Measurements from ENCODE around the gene PTDSS2.
"Not testable (repeated sequence)": the region's sequence is repeated elsewhere in the genome, so short reads cannot be mapped to it uniquely, and the experiment has no call there.

PTDSS2 gene

DNA sequence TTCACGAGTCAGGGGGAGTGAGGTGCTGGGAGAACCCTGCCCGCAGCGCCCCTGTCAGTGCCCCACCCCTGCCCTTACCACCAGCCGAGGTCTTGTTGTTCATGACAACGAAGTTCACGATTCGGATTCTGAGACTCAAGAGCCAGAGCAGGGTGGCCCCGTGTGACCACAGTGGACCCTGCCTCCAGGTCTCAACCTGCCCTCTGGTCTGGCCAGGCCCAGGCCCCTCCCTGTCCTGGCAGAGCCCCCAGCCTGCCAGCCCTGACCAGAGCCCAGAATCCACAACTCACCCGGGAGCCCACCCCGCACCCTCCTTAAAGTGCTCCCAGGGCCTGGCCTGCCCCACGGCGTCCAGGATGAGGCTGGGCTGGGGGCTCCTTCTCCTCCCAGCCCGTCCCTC lies 18.2 kb upstream of the PTDSS2 start:
- no peak for DNase-seq (ENCODE audit: low read depth)

DNA sequence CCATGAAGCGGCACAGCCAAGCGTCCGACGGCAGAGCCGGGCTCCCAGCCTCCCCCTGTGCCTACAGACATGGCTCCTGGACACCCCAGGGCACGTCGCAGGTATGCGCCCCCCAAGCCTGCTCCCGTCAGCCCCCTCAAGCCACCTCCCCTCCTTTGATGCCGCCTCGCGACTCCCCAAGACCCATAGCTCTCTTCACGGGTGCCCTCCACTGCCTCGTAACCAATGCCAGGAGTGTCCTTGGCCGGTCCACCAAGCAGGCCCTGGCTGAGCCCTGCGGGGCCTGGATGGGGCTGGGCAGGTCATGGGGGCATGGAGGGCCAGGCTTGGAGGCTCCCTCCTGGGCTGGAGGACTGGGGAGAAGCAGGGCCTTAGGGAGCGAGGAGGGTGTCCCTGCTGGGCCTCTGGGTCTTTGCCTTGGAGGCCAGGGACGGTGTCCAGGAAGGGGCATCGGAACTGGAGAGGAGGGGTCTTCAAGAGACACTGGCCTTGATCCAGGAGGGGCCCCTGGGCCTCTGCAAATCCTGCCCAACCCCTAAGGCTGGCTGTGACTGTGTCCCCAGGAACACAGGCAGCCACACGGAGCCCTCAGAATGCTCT lies 17.5 kb upstream of the PTDSS2 start:
- DNase-seq (ENCODE audit: low read depth) = no peak

DNA sequence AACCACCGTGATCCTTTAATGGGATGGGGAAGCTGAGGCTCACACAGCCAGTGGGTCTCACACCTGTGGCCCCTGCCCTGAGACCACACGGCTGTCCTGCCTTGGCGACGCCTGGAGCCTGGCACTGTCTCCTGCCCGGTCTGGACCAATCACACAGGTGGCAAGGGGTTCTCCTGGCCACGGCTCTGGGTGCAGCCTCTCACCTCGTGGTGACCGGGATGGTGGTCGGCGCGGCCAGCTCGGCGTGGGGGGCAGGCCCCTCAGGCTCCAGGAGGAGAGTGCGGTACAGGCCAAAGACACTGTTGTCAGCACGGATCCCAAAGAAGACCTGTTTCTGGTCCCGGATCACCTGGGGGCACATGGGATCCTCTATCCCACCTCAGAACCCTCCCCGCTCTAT lies 17.0 kb upstream of the PTDSS2 start:
- DNase-seq (ENCODE audit: low read depth) = no peak

DNA sequence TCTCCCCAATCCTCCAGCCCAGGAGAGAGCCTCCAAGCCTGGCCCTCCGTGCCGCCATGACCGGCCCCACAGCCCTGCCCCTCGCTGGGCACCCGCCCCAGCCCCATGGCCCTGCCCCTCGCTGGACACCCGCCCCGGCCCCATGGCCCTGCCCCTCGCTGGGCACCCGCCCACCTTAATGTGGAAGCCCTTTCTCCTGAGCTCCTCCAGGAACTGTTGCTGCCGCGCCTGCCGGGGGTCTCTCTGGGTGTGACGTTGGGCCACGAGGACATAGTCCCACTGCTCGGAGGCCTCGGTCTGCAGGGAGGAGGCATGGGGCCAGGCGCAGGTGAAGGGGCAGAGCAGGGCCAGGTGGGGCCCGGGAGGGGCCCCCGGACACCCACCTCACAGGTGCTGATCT lies 16.4 kb upstream of the PTDSS2 start:
- DNase-seq (ENCODE audit: low read depth) = no peak

DNA sequence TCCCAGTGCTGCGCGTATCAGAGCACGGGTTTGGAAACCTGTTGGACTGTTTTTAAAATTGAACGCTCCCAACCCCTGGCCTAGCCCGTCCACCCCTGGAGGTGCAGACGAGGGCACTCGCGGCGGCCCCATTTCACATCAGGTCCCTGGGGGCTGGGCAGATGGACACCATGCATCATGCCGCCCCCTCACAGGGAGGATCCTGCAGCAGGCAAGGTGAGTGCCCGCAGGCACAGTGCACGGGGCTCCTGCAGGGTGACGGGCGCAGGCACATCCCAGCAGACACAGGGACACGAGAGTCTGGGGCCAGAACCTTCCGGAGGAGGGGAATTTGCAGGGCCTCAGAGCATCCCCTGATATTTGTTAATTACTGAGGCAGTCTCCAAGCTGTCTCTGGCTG lies 15.6 kb upstream of the PTDSS2 start:
- DNase-seq (ENCODE audit: low read depth) = no peak

DNA sequence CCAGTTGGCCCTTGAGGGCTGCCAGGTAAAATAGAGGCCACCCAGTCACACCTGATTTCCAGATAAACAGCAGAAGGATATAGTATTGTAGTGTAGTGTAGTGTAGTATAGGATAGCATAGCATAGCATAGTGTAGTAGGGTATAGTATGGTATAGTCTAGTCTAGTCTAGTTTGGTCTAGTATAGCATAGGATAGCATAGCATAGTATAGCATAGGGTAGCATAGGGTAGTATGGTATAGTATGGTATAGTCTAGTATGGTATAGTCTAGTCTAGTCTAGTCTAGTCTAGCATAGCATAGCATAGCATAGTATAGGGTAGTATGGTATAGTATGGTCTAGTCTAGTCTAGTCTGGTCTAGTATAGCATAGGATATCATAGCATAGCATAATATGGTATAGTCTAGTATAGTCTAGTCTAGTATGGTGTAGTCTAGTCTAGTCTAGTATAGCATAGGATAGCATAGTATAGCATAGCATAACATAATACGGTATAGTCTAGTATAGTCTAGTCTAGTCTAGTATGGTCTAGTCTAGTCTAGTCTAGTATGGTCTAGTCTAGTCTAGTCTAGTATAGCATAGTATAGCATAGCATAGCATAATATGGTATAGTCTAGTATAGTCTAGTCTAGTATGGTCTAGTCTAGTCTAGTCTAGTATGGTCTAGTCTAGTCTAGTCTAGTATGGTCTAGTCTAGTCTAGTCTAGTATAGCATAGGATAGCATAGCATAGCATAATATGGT lies 14.9 kb upstream of the PTDSS2 start:
- not testable (repeated sequence) for DNase-seq (ENCODE audit: low read depth)

DNA sequence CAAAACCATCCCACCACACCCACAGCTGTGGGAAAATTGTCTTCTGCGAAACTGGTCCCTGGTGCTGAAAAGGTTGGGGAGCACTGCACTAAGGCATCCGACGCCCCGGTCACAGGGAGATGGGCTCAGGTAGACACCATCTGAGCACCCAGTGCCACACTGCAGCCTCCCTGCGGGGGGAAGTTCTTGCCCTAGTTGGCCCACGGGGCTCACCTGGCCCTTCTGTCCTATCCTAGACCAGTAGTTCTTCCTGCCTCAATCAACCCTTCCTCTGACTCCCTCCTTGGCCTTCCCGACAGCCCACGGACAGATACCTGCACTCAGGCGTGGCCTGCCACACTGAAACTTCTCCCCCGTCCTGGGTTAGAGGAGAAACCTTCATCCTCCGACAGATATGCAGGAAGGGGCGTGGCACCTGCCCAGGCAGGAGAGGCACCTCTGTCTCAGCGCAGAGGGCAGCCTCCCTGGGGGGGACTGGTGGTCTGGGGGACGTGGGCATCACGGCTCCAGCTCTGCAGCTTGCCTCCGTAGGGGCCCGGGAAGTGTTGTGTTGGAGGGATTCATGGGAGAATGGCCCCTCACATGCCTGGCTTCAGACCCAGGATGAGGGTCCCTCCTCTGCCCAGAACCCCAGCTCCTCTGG lies 12.7 kb upstream of the PTDSS2 start:
- no peak for DNase-seq (ENCODE audit: low read depth)

DNA sequence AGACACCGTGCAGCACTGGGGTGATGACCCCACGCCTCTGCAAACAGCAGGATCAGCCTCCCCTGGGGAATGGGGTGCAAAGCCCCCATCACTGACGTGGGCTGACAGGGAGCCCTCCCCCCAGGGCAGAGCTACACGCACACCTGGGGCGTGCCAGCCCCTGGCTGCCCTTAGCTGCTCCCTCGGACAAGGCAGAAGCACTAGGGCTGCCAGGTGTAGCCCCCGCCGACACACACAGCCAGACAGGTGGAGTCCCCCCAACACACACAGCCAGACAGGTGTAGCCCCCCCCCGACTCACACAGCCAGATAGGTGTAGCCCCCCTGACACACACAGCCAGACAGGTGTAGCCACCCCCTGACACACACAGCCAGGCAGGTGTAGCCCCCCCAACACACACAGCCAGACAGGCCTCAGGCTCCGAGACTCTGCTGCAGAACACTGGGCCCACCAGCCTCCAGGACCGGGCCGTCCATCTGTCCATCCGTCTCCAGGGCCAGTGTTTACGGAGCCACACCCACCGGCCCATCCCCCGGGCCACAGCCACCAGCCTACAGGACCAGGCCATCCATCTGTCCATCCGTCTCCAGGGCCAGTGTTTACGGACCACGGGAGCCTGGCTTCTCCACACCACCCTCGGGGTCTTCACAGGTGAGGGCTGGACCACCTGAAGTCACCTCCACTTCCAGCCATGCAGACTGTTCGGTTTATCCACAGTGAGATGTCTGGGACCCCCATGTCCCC lies 11.8 kb upstream of the PTDSS2 start:
- DNase-seq (ENCODE audit: low read depth) = no peak

DNA sequence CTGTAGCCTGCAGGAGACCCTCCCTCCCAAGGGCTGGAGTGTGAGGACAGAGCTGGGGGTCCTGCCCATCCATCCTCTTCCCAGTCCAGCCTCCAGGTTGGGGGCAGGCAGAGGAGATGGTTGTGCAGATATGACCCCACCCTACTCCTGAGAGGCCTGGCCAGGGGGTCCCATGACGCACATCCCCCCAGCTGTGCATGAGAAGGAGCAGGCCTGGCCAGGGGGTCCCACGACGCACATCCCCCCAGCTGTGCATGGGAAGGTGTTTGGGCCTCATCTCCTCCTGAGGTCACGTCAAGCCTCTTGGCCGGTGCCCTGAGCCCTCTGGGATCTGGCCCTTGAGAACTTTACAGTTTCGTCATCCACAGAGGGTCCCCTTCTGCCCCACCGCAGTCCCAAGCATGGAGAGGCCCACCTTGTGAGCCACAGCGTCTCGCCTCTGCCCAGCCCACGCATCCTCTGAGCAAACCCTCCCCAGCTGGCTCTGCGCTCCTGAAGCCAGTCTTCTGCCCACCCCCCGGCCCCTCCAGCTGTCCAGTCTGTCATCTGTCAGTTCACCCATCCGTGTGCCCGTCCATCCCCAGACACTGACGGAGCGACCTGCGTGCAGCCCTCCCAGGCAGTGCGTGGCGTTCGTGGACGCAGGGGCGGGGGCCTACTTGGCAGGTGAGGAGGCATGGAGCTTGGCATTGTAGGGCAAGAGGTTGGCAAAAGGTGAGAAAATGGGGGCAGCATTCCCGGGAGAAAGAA lies 10.6 kb upstream of the PTDSS2 start:
- DNase-seq (ENCODE audit: low read depth) = no peak

DNA sequence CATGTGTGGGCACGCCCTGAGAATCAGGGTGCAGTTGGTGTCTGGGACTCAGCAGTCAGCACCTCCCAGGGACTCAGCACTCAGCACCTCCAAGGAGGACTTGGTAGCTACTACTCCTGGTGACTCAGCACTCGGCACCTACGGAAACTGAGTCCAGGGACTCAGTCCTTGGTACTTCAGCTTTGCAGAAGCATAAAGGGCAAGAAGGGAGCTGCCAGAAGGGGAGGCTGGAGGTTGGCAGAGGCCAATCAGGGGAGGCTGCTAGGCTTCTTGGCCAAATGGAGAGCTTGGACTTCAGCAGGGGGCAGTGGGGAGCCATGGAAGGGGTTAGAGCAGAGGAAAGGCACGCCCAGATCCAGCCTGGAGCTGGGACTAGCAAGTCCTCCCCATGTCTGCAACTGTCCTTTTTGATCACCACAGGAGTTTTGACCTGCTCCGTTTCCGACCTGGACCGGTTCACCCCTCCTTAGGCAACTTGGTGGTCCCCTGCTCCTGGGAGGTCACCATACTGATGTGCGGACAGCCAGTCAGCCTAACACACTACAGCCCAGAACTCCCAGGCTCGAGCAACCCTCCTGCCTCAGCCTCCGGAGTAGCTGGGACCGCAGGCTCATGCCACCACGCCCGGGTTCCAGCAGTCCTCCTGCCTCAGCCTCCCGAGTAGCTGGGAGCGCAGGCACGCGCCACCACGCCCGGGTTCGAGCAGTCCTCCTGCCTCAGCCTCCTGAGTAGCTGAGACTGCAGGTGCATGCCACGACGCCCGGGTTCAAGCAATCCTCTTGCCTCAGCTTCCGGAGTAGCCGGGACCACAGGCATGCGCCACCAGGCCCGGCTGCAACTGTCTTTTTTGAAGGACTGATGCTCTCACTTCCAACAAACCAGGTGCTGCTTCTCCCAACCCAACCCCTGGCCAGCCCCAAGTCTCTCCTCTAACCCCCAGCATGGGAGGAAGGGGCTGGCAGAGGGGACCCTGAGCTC lies 9.7 kb upstream of the PTDSS2 start:
- DNase-seq (ENCODE audit: low read depth) = no peak

DNA sequence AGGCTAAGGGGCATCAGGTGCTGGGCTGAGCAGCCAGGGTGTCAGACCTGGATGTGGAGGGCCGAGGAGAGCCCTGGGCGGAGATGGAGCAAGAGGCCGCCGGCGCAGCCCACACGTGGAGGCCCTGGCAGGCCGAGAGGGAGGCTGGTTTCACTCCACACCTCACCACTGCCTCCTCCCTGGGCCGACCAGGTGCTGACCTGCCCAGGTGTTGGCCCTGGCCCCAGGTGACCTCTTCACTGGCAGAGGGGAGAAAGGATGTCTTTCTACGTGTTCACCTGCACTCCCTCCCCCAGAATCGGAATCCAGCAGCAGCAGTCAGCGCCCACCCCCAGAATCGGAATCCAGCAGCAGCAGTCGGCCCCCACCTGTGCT lies 9.0 kb upstream of the PTDSS2 start:
- no peak for DNase-seq (ENCODE audit: low read depth)

DNA sequence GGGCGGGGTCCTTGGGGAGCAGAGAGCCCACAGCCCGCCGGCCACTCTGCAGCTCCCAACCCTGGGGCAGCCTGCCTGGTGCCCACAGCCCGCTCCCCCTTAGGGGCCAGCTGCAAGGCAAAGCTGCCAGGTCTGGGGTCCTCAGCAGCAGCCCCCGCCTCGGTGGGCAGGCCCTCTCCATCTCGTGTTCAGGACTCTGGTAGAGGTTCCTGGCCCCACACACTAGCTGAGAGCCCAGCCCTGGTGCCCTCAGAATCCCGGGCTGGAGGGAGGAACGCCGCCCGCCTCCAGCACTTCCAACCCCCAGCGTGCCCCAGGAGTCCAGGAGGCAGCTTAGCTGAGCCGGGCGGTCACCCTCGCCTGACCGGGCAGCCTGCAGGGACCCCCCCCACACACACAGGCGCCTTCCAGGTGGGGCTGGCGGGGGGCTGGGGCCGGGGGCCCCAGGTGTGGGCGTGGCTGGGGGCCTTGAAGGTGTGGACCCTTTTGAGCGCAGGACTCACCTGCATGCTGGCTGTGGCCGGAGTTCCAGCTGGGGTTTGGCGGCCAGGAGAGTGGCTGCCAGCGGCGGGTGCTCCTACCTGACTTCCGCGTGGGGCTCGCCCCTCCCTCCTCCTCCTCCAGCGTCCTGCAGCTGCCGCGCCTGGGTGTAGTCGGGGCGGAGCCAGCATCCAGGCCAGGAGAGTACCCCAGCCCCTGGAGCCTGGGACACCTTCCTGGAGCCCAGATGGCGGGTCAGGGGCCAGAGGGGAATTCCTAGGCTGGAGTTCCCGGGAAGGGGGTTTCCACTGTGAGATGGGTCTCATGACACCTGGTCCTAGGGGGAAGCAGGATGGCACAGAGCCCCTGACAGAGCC lies 8.4 kb upstream of the PTDSS2 start, which contains the start of gene ANO9:
Gene ANO9, minus strand, starts transcription at position 594 of the 857 bp plus-strand sequence. Its CDS starts 85 bp downstream, at position 509.
- DNase-seq (ENCODE audit: low read depth) = no peak

DNA sequence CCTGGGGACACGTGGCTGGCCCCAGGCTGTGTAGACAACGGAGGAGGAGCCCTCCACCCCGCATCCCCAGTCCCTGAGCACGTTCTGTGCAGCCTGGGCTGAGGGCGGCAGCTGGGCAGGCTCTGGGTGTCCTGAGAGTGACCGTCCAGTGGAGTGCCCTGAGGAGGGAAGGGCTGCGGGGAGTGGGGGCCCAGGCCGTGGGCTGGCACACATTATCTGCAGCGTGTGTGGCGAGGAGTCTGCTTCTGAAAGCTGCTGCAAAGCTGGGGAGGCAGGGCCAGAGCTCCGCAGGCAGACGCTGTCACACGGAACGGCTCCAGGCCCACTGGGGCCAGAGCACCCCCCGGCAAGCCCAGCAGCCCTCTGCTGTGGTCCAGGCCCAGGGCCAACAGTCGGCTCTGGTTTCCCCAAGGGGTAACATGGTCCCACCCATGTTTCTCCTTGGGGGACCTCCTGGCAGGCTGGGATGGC lies 7.4 kb upstream of the PTDSS2 start:
- no peak for DNase-seq (ENCODE audit: low read depth)

DNA sequence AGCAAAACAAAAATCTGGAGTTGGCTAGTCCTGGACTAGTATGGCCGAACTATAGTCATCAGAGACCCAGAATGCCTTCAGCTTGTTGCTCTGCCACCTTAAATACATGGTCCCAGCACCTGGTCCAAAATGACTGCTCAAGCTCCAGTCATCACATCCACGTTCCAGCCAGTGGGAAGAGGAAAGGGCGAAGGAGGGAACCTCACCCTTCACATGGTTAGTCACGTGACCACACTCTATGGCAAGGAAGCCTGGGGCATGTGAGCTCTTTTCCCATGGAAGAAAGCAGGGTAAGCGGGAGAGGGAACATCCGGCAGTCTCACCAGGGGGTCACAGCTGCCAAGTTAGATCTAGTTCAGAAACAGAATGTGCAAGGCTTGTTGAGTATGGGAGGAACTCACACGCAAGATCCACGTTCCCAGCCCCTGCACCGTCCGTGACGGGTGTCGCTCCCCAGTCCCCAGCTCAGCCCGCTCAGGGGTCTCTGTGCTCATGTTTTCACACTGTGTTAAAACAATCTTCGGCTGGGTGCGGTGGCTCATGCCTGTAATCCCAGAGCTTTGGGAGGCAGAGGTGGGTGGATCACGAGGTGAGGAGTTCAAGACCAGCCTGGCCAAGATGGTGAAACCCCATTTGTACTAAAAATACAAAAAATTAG lies 6.4 kb upstream of the PTDSS2 start:
- no peak for DNase-seq (ENCODE audit: low read depth)

DNA sequence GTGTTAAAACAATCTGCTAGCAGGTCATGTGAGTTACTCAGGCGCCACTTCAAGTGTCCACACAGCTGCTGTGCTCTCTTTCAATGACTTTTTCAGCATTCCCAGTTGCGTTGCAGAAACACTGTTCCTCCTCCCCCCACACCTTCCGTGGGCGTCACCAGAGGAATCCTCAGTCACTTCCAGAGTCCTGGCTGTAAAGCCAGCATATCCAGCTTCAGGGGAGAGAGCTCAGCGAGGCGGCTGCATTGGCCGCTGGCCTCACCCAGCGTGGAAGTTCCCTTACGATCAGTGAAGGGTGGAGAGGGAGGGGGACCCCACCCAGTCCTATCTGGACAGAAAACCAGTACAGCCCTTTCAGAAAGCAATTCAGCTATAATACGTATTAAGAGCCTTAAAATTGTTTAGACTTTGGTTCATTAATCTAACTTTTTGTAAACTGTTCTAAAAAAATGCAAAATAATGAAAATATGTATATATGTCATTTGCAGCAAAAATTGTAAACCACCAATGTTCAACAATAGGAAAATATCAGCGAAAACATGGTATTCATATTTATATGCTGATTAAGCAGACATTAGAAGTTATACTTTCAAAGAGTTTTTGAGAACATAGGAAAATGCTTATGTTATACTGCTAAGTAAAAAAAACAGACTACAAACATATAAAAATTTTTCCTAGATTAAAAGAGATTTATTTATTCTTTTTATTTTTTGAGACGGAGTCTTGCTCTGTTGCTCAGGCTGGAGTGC lies 5.5 kb upstream of the PTDSS2 start:
- DNase-seq (ENCODE audit: low read depth) = no peak

DNA sequence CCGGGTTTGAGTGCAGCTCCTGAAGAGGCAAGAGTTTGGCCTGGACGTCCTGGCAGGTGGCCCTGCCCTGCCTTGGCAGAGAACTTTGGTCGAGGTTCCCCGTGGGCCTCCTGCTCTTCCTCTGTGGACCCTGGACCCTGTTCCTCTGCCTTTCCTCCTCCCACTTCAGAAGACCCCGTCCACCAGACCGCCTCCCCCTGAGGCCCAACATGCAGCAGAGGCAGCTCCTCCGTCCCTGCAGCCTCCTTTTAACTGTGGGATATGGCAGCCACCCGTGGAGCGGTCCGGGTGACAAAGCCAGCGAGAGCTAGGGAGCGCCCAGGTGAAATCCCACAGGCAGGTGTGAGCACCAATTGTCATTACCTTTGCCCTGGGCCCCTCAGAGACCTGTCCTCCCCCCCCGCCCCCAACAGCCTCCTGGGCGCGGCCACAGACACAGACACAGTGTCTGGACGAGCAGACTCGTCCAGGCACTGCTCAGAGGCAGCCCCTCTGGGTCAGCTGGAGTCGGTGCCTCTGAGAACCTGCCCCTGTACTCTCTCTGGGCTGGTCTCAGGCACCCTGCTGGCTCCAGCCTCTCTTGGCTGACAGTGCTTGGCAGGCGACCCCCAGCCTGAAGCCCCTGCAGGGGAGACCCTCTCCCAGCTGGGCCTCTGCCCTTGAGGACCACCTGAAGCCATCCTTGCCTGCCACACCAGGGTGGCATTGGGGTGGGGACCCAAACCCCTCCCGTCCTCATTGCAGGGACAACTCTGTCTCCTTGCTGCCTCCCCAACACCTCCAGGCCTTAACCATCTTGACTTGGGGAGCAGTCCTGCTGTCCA lies 4.1 kb upstream of the PTDSS2 start:
- no peak for DNase-seq (ENCODE audit: low read depth)

DNA sequence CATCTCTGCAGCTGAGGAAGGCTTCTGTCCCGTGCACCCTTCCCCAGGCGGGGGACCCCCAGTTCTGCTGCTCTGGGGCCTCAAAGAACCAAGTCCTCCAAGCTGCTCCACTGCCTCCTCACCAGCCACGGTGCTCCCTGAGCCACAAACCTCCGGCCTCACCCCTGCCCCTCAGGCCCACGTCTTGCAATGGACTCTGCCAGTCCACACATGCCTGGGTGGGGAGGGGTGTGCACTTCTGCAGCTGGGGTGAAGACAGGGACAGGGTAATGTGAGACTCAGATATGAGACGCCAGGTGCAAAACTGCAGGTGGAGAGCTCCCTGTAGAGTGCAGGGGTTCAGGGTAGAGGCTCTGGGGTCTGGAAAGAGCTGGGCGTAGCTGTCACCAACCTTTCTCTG lies 3.2 kb upstream of the PTDSS2 start:
- DNase-seq (ENCODE audit: low read depth) = no peak

All from GM04504 (cell line).